ENCODE data around the gene GBP6. TPM values are rescaled to one million over a fixed set of nuclear protein-coding genes. Genes with fewer than 3 reads are reported as not detected.

GBP6 gene
- polyA plus RNA-seq, 3 donors, result not detected

DNA sequence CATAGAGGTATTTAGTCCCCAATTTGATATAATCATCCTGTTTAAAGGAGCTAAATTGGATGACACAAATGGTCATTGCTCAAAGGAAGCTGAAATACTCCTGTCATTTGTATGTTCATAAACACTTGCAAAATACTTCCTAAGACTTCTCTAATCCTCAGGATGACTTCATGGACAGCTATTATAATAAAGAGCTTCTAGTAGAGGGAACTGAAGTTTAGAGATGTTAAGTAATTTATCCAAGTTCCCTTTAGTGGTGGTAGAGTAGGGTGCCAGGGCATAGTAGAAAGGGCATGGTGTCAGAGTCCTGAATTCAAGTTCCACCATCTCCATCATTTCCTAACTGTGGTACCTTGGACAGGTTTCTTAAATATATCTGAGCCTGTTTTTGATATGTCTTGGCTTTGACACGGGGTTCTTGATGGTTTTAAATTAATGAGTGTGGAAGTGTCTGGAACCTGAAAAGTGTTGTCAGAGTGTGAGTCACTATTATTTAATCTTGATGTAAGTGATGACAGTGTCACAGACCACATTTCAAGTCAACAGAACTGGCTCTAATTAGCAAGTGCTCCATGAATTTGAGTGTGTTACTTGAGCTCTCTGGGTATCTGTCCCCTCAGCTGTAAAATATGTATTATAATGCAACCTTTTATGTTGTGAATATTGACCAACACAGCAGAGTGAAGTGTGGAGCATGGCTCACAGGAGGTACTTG lies 12.1 kb upstream of the GBP6 start:
- Histone ChIP-seq H3K4me3 (replicated peaks in 1 of 3; ENCODE audit: low read depth in 2 of 3, low read length in 3 of 3) (peak overlapping the region in 1 of 3 experiments; percentile 12), H3K79me2 (ENCODE audit: insufficient read depth, low read length) (no peaks in the 10 kb centered on the region), H2AFZ (ENCODE audit: insufficient read depth, low read depth, low read length, poor library complexity, severe bottlenecking) (peak overlapping the region; percentile 12), H4K20me1 (ENCODE audit: insufficient read depth, low read length) (no peaks in the 10 kb centered on the region), H3K27me3 (ENCODE audit: control insufficient read depth in 2 of 2, insufficient read depth in 2 of 2, low read length in 2 of 2) (no peaks in the 10 kb centered on the region), H3K4me1 (ENCODE audit: control insufficient read depth in 1 of 2, insufficient read depth in 2 of 2, low read length in 2 of 2) (peaks cover 42 to 45% of the 10 kb centered on the region in 2 donors), H3K9me3 (replicated peaks in 1 of 2; ENCODE audit: control insufficient read depth in 1 of 2, insufficient read depth in 1 of 2, low read length in 2 of 2) (no peaks in the 10 kb centered on the region), H3K9ac (ENCODE audit: insufficient read depth, low read length, poor library complexity, severe bottlenecking) (peak overlapping the region; percentile 19), H3K27ac (ENCODE audit: low read depth in 1 of 2, low read length in 2 of 2) (peak overlapping the region; percentile 51 to 92), H3K4me2 (replicated peaks; ENCODE audit: extremely low read depth, low read length, poor library complexity, severe bottlenecking) (peak overlapping the region; percentile 12), H3K36me3 (replicated peaks in 1 of 2; ENCODE audit: control insufficient read depth in 1 of 2, insufficient read depth in 2 of 2, low read length in 2 of 2) (no peaks in the 10 kb centered on the region)
- Mint-ChIP-seq H3K27me3 (ENCODE audit: low read depth in 3 of 3) (no peaks in the 10 kb centered on the region), H3K9me3 (no peaks in the 10 kb centered on the region), H3K36me3 (no peaks in the 10 kb centered on the region), H3K27ac (peak overlapping the region; percentile 92 to 99 (median 97)), H3K4me3 (no peak overlapping the region), H3K4me1 (peaks cover 45% of the 10 kb centered on the region)
- DNase-seq, result peak; percentile 73 to 93 (median 84)
- WGBS (ENCODE audit: insufficient coverage), result 29% methylated on average over 1 of the region's 1 CpG
- TF ChIP-seq, protein P1, sequence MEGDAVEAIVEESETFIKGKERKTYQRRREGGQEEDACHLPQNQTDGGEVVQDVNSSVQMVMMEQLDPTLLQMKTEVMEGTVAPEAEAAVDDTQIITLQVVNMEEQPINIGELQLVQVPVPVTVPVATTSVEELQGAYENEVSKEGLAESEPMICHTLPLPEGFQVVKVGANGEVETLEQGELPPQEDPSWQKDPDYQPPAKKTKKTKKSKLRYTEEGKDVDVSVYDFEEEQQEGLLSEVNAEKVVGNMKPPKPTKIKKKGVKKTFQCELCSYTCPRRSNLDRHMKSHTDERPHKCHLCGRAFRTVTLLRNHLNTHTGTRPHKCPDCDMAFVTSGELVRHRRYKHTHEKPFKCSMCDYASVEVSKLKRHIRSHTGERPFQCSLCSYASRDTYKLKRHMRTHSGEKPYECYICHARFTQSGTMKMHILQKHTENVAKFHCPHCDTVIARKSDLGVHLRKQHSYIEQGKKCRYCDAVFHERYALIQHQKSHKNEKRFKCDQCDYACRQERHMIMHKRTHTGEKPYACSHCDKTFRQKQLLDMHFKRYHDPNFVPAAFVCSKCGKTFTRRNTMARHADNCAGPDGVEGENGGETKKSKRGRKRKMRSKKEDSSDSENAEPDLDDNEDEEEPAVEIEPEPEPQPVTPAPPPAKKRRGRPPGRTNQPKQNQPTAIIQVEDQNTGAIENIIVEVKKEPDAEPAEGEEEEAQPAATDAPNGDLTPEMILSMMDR (IDR thresholded peaks at IDR 0.05), result no peak
- intact Hi-C loops (cut with micrococcal nuclease), result loop anchor here in 1 of 2 donors (2.0 to 5.0 kb wide), 2 partner anchors 79 to 154 kb away; partner anchors contain the start of genes GBP4 and GBP5

DNA sequence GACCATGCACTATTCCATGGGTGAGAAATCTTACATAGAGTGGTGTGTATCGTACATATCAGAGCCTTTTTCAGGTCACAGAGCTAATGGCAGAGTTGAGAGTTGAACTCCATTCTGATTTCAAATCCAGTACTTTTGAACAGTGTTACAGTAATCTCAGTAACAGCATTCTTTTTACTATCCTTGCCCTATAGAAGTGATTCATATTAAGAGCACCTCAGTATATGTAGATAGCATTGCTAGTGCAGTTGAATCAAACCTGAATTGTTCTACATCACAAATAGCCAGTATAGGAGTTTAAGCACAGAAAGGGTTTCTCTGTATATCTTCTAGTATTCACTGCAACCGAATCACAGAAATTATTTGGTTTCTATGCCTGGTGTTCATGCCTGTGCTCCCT lies 11.4 kb upstream of the GBP6 start:
- Histone ChIP-seq H3K36me3 (replicated peaks in 1 of 2; ENCODE audit: control insufficient read depth in 1 of 2, insufficient read depth in 2 of 2, low read length in 2 of 2) (no peaks in the 10 kb centered on the region), H3K79me2 (ENCODE audit: insufficient read depth, low read length) (no peaks in the 10 kb centered on the region), H2AFZ (ENCODE audit: insufficient read depth, low read depth, low read length, poor library complexity, severe bottlenecking) (peak overlapping the region; percentile 12), H3K27ac (ENCODE audit: low read depth in 1 of 2, low read length in 2 of 2) (peak overlapping the region; percentile 51 to 92), H3K4me3 (replicated peaks in 1 of 3; ENCODE audit: low read depth in 2 of 3, low read length in 3 of 3) (no peak overlapping the region), H3K27me3 (ENCODE audit: control insufficient read depth in 2 of 2, insufficient read depth in 2 of 2, low read length in 2 of 2) (no peaks in the 10 kb centered on the region), H3K9ac (ENCODE audit: insufficient read depth, low read length, poor library complexity, severe bottlenecking) (peak overlapping the region; percentile 19), H3K4me1 (ENCODE audit: control insufficient read depth in 1 of 2, insufficient read depth in 2 of 2, low read length in 2 of 2) (peaks cover 42 to 45% of the 10 kb centered on the region in 2 donors), H3K9me3 (replicated peaks in 1 of 2; ENCODE audit: control insufficient read depth in 1 of 2, insufficient read depth in 1 of 2, low read length in 2 of 2) (no peaks in the 10 kb centered on the region), H3K4me2 (replicated peaks; ENCODE audit: extremely low read depth, low read length, poor library complexity, severe bottlenecking) (no peak overlapping the region), H4K20me1 (ENCODE audit: insufficient read depth, low read length) (no peaks in the 10 kb centered on the region)
- no CpG with 5 or more reads among the region's 2 CpGs for WGBS (ENCODE audit: insufficient coverage)
- H3K36me3 Mint-ChIP-seq, result no peaks in the 10 kb centered on the region
- H3K4me1 Mint-ChIP-seq, result peaks cover 45% of the 10 kb centered on the region
- peak overlapping the region; percentile 92 to 99 (median 97) for H3K27ac Mint-ChIP-seq
- no peak overlapping the region for H3K4me3 Mint-ChIP-seq
- no peak for DNase-seq
- no peaks in the 10 kb centered on the region for H3K27me3 Mint-ChIP-seq (ENCODE audit: low read depth in 3 of 3)
- H3K9me3 Mint-ChIP-seq, result no peaks in the 10 kb centered on the region
- TF ChIP-seq, protein P1 (IDR thresholded peaks at IDR 0.05), result no peak
- intact Hi-C loops (cut with micrococcal nuclease), result loop anchor here in 1 of 2 donors (5.0 kb wide), 1 partner anchor 155 kb away; the partner anchor contains the start of gene GBP4
